Heart left ventricle (tissue), 16 donors: ENCODE measurements around the gene NFKBIE. TPM values are rescaled to one million over a fixed set of nuclear protein-coding genes. Genes with fewer than 3 reads are reported as not detected.
A peak's percentile ranks its signal among the peaks of the same experiment; 100 is the strongest.

Experiments used
- ATAC-seq, 4 donors: fragments of 200-7000 bp; cut with Tn5 transposase; one replicate each; pipeline ENCODE4 v1.9.1; 2020 to 2022; ENCODE audit warnings: moderate library complexity in 4 of 4, mild to moderate bottlenecking in 3 of 4, moderate number of reproducible peaks in 1 of 4
- DNase-seq, 5 donors: peaks; one replicate each; pipeline ENCODE4 v3.0.0-alpha.2; 2020
- H3K27ac ChIP-seq, 12 donors: fragments of 200-600 bp; sonication (generic) in 4 of 12; one replicate each; pipeline versions ENCODE4 v1.5.0 to v1.8.0; 2016 to 2022; ENCODE audit warnings: mild to moderate bottlenecking in 2 of 12
- H3K27me3 ChIP-seq, 9 donors: fragments of 200-600 bp; sonication (generic) in 2 of 9; one replicate each; pipeline versions ENCODE4 v1.5.1 to v1.8.0; 2016 to 2022; ENCODE audit warnings: mild to moderate bottlenecking in 3 of 9
- H3K36me3 ChIP-seq, 9 donors: fragments of 200-600 bp; sonication (generic) in 2 of 9; one replicate each; pipeline versions ENCODE4 v1.5.0 to v1.8.0; 2018 to 2022; ENCODE audit warnings: mild to moderate bottlenecking in 2 of 9
- H3K4me1 ChIP-seq, 12 donors: fragments of 200-600 bp; sonication (generic) in 4 of 12; one replicate each; pipeline versions ENCODE4 v1.5.0 to v1.8.0; 2016 to 2022; ENCODE audit warnings: mild to moderate bottlenecking in 3 of 12
- H3K4me3 ChIP-seq, 12 donors: fragments of 200-600 bp; sonication (generic) in 4 of 12; one replicate each; pipeline versions ENCODE4 v1.5.0 to v1.8.0; 2017 to 2022; ENCODE audit warnings: mild to moderate bottlenecking in 9 of 12, moderate library complexity in 4 of 12
- H3K9me3 ChIP-seq, 12 donors: fragments of 200-600 bp; sonication (generic) in 4 of 12; one replicate each; pipeline versions ENCODE4 v1.5.0 to v1.8.0; 2016 to 2022; ENCODE audit warnings: mild to moderate bottlenecking in 1 of 12
- POLR2A ChIP-seq, 2 donors: fragments of 450-650 bp; IDR thresholded peaks; one replicate each; pipeline ENCODE4 v1.6.1; 2017; ENCODE audit warnings: antibody characterized with exemption in 2 of 2, mild to moderate bottlenecking in 2 of 2, moderate library complexity in 2 of 2
- WGBS, 4 donors: extraction: QIAGEN DNeasy Blood & Tissue Kit in 2 of 4; methylation state at CpG; one replicate each; pipeline versions ENCODE4 v1.1.5 to v1.1.7; 2013 to 2018; 5-methylcytosine and 5-hydroxymethylcytosine counted together
- intact Hi-C, 10 donors: fragments of 100-400 bp; cut with DNase I; formaldehyde crosslinking; loops; one replicate each; pipeline versions ENCODE4 v1.11.1 to v1.14.2; 2022
- polyA plus RNA-seq, 2 donors: library from polyadenylated mRNA; stranded (reverse); fragments of 200-250 nt; gene quantifications; one replicate each; pipeline ENCODE4 v1.2.3, GENCODE V29; 2013
- total RNA-seq, 9 donors: library from RNA; depleted of rRNA in 2 of 9; stranded (reverse); fragments of >200 nt in 2 of 9; fragmentation: NEBNext Ultra II Directional in 3 of 9; extraction: Animal tissue kit (Norgen Biotek cat#: 25700) in 3 of 9; gene quantifications; one replicate each; pipeline versions ENCODE4 v1.1.0 to v1.2.4, GENCODE V29; 2016 to 2023
- TF ChIP-seq, protein P1 (sequence below), 12 donors: fragments of 200-600 bp; sonication (generic) in 4 of 12; IDR thresholded peaks; one replicate each; pipeline versions ENCODE4 v1.5.0 to v1.8.0; 2018 to 2022; ENCODE audit warnings: antibody characterized with exemption in 12 of 12, mild to moderate bottlenecking in 5 of 12
- donor health status: ischemic (EF 13 %, LVEDD 7.1; RV severe dilation, severe dysfunction).
- donor health status: healthy with polysubstance abuse.
- donor health status: DM: no; HTN: yes; CAD: no.
- donor health status: DM: no; HTN: no; CAD: no.
- donor health status: ischemic (EF 25% LVEDD 6.9; RV normal size, moderate dysfunction).
- donor health status: ischemic (EF 25% LVEDD 5.7; RV mildly dilated, moderate dysfunction).
- donor health status: healthy.
- donor health status: DM: yes; HTN: yes; CAD: no.
- donor health status: ischemic (EF 35%, LVEDD 5.7; RV mildly dilated, moderate dysfunction).
- donor health status: nonischemic (EF 11% LVEDD 7.7; RV severe dilation, severe dysfunction).
- donor health status: DM: yes; HTN: yes; CAD: no.
- donor health status: PGD.
- donor health status: ischemic (EF 29% LVEDD 5.4; RV normal size, mild dysfunction).
- donor health status: nonischemic (EF 23%, LVEDD 6.1; RV moderate dilation, normal function).

NFKBIE gene
- total and polyA plus RNA-seq, 11 donors = 2.5 to 13.1 (median 4.0) TPM

DNA sequence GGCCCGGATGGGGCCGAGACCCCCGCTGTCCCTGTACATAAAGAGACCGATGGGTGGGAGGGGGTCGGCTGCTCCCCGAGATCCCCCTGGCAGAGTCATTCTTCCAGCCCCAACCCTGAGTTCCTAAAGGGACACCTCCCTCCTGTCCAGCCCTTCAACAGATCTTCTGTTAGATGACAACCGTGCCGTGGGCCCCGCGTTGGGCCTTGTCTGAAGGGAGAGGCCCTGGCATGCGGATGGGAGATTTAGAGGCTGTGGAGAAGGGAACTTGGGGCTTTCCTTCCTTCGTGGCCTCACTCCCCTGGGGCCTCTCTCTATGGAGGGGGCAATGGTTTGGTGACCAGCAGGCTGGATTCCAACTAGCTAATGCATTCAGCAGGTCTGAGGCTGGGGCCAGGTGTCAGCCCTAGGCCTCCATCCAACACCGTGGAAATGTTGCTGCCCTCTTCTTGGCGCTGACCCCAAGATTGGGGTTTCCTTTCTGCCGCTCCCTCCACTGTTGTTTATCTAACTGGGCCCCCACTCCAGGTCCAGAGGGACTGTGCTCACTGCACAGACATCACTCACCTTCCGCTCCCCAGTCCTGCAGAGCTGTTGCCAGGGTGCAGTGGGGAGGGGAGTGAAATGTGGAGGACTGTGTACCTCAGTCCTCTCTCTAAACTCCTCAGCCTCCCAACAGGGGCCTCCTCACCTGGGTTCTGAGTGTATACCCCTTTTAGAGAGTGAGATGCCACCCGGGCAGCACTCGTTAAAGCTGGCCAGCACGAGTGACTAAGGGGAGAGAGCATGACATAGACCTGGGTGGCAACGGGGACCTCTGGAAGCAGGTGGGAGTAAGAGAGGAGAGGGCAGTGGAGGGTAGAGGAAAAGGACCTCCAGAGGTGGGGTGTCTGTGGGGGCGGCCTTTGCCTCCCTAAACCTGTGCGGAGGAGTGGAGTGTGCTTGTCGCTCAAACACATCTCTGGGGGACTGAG lies 11.6 kb upstream of the NFKBIE start:
- no peaks in the 10 kb centered on the region for H3K9me3 ChIP-seq
- H3K4me1 ChIP-seq = peaks cover 0 to 13% (median 5%) of the 10 kb centered on the region in 12 donors
- peaks cover 14 to 67% (median 26%) of the 10 kb centered on the region in 9 donors for H3K27me3 ChIP-seq
- 77 to 84% (median 83%) methylated on average over 21 to 23 of the region's 23 CpGs for WGBS, 4 donors
- intact Hi-C loops = no loop called here
- H3K4me3 ChIP-seq = peak overlapping the region in 2 of 12 donors; percentile 9 to 43
- no peak overlapping the region for H3K27ac ChIP-seq
- TF ChIP-seq, protein P1, sequence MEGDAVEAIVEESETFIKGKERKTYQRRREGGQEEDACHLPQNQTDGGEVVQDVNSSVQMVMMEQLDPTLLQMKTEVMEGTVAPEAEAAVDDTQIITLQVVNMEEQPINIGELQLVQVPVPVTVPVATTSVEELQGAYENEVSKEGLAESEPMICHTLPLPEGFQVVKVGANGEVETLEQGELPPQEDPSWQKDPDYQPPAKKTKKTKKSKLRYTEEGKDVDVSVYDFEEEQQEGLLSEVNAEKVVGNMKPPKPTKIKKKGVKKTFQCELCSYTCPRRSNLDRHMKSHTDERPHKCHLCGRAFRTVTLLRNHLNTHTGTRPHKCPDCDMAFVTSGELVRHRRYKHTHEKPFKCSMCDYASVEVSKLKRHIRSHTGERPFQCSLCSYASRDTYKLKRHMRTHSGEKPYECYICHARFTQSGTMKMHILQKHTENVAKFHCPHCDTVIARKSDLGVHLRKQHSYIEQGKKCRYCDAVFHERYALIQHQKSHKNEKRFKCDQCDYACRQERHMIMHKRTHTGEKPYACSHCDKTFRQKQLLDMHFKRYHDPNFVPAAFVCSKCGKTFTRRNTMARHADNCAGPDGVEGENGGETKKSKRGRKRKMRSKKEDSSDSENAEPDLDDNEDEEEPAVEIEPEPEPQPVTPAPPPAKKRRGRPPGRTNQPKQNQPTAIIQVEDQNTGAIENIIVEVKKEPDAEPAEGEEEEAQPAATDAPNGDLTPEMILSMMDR (IDR thresholded peaks at IDR 0.05) = no peak
- no peak for TF ChIP-seq POLR2A (IDR thresholded peaks at IDR 0.05)
- DNase-seq = no peak
- no peak for ATAC-seq
- H3K36me3 ChIP-seq = no peaks in the 10 kb centered on the region

DNA sequence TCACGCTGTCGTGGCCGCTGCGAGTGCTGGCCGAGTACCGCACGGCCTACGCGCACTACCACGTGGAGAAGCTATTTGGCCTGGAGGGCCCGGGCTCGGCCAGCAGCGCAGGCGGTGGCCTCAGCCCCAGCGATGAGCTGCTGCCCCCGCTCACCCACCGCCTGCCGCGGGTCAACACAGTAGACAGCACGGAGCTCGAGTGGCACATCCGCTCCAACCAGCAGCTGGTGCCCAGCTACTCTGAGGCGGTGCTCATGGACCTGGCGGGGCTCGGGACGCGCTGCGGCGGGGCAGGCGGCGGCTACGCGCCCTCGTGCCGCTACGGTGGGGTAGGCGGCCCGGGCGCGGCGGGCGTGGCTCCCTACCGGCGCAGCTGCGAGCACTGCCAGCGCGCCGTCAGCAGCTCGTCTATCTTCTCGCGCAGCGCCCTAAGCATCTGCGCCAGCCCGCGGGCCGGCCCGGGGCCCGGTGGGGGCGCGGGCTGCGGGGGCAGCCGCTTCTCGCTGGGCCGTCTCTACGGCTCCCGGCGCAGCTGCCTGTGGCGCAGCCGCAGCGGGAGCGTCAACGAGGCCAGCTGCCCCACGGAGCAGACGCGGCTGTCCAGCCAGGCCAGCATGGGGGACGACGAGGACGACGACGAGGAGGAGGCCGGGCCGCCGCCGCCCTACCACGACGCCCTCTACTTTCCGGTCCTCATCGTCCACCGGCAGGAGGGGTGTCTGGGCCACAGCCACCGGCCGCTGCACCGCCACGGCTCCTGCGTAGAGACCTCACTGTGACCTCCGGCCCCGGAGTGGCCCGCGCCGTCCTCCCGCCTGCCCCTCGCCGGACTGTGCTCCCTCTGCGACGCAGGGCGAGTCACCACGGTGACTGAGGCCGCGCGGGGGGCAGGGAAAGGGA lies 10.6 kb upstream of the NFKBIE start:
- 11 to 52% (median 23%) methylated on average over 27 to 109 of the region's 109 CpGs for WGBS, 4 donors
- H3K36me3 ChIP-seq = no peaks in the 10 kb centered on the region
- intact Hi-C loops = no loop called here
- DNase-seq = peak in 1 of 5 donors; percentile 61
- ATAC-seq = peak in 3 of 4 donors; percentile 10 to 65 (median 43)
- TF ChIP-seq POLR2A (IDR thresholded peaks at IDR 0.05) = no peak
- TF ChIP-seq, protein P1 (IDR thresholded peaks at IDR 0.05) = no peak
- peaks cover 0 to 15% (median 5%) of the 10 kb centered on the region in 12 donors for H3K4me1 ChIP-seq
- H3K27ac ChIP-seq = no peak overlapping the region
- no peaks in the 10 kb centered on the region for H3K9me3 ChIP-seq
- H3K27me3 ChIP-seq = peaks cover 15 to 74% (median 33%) of the 10 kb centered on the region in 9 donors
- H3K4me3 ChIP-seq = peak overlapping the region in 11 of 12 donors; percentile 5 to 46 (median 39)

DNA sequence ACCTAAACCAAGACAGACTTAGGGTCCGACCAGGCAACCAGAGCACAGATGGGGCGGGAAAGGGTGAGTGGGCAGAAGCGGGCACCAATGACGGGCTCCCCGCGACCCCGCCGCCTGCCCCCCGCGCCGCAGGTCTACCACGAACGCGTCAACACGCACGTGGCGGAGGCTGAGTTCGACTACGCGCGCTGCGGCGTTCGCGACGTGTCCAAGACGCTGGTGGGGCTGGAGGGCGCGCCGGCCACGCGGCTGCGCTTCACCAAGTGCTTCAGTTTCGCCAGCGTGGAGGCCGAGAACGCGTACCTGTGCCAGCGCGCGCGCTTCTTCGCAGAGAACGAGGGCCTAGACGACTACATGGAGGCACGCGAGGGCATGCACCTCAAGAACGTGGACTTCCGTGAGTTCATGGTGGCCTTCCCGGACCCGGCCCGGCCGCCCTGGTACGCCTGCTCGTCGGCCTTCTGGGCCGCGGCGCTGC lies 10.0 kb upstream of the NFKBIE start:
- no peak for TF ChIP-seq POLR2A (IDR thresholded peaks at IDR 0.05)
- TF ChIP-seq, protein P1 (IDR thresholded peaks at IDR 0.05) = no peak
- intact Hi-C loops = no loop called here
- Histone ChIP-seq H3K4me3 (peak overlapping the region in 7 of 12 donors; percentile 32 to 46 (median 43)), H3K27me3 (peaks cover 15 to 78% (median 36%) of the 10 kb centered on the region in 9 donors), H3K27ac (no peak overlapping the region), H3K9me3 (no peaks in the 10 kb centered on the region), H3K4me1 (peaks cover 0 to 22% (median 5%) of the 10 kb centered on the region in 12 donors), H3K36me3 (no peaks in the 10 kb centered on the region)
- ATAC-seq = no peak
- no peak for DNase-seq
- 79 to 91% (median 80%) methylated on average over 59 of the region's 59 CpGs for WGBS, 4 donors
